NCI-H2227 treated with DMSO at 0.1 percent for 48 hours (cell line): ENCODE data around the gene KCNJ10.

Experiments
- DNase-seq: peaks from one replicate; lab custom pipeline; 2025; lab: John Stamatoyannopoulos, UW

KCNJ10 gene

DNA sequence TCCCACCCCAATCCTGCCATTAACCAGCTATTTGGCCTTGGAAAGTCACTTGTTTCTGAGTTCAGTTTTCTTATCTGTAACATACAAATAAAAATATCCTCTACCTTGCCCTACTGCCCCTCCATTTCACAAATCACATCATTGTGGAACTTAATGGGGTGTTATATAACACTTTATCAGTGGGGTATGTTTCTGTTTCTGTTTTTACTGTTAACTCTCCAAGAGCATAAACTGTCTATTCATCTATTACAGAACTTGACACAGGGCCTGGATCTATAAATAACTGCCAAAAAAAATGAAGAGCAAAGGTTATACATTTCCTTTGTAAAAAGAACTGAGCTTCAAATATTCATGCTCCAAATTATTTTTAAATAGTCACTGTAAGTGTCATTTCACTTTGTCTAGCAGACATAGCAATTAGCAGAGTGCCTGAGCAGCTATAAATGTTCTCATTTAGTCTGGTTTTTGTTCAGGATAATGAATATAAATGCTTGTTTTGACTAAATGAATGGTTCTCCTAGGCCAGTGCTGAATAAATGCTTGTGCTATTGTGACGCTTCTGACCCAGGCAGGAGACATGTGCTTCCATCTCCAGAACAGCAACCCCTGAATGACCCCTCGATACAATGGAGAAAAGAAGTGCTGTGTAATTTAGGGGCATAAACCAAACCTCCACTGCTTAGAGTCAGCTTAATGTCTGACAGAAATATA, 45.6 kb downstream of the KCNJ10 start:
- DNase-seq: peak; percentile 95

GRCh38 chr1:160022330-160023310, 47.3 kb downstream of the KCNJ10 start:
- DNase-seq: peak; percentile 78

DNA sequence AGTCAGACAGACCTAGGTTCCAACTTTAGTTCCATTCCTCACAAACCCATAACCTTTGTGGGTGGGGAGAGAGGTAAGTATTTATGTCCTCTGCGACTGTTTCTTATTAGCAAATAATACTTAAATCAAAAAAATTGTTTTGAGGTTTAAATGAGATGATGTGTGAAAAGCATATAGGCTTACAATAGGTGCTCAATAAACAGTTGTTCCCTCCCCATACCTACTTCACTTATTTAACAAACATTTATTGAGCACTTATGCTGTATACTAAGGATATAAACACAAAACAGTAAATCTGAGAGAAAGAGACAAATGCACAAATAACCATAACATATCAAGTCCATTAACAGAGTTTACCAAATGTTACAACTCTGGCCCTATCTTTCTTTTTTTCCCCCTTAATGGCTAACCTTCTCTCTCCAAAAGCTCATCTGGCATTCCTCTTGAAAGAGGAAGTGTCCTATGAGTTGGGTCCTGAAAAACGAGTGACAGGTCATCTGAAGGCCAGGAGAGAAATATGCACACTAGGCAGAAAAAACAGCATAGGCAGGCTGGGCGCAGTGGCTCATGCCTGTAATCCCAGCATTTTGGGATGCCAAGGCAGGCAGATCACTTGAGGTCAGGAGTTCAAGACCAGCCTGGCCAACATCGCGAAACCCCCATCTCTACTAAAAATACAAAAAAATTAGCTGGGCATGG, 48.4 kb downstream of the KCNJ10 start:
- no peak for DNase-seq

GRCh38 chr1:160020196-160020595, 49.8 kb downstream of the KCNJ10 start:
- no peak for DNase-seq

DNA sequence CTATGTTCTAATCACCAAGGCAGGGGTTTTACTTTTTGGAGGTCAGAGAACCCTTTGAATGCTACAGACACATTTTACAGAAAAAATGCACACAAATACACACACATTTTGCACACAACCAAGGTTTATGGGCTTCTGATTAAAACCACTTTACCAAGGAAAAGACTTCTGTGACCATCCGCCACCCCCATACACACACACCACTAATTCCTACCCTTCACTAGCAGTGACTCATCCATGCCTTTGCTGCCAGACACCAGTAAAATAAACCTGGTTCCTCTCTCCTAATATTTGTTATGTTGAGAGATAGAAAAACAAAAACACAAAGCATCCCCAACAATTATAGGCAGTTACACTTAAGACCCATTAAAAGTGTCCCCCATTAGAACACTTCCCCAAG, 51.1 kb downstream of the KCNJ10 start:
- DNase-seq: no peak

DNA sequence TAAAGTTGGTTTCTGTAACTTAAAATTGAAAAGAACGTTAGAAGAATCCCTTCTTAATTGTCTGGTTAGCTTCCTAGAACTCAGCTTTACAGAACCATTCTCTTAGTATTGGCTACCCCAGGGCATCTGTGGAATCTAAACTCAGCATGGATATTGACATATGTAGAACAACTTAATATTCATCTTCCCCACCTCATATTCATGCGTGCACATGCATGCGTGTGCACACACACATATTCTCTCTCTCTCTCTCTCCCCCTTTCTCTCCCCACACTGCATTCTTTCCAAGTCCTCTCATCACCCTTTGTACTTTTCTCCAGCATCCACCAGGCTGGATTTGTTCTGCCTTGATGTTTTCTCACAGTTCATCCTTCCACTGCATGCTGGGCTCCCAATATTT, 51.6 kb downstream of the KCNJ10 start:
- no peak for DNase-seq

- DNase-seq: no peak
Observed at GRCh38 chr1:160017592-160017991, 52.4 kb downstream of the KCNJ10 start.

- DNase-seq: no peak
Observed at GRCh38 chr1:160011781-160012180, 58.2 kb downstream of the KCNJ10 start.

GRCh38 chr1:160009801-160010200, 60.2 kb downstream of the KCNJ10 start:
- DNase-seq: no peak

DNA sequence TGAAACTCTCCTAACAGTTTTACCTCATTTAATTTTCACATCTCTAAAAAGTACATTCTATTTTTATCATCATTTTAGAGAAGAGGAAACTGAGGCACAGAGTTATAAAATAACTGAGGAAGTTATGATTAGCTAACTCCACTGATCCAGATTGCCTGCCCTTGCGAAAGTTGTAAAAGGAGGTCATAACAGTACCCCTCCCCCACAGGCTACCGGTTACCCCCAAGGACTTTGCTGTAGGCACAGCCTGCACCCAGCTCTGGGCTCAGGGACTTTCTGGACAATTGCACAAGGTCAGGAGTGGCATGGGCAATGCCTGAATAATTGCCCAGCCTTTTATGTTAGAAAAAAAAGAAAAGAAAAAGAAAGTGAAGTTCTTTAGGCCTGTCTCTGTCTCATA, 60.9 kb downstream of the KCNJ10 start:
- DNase-seq: no peak

DNA sequence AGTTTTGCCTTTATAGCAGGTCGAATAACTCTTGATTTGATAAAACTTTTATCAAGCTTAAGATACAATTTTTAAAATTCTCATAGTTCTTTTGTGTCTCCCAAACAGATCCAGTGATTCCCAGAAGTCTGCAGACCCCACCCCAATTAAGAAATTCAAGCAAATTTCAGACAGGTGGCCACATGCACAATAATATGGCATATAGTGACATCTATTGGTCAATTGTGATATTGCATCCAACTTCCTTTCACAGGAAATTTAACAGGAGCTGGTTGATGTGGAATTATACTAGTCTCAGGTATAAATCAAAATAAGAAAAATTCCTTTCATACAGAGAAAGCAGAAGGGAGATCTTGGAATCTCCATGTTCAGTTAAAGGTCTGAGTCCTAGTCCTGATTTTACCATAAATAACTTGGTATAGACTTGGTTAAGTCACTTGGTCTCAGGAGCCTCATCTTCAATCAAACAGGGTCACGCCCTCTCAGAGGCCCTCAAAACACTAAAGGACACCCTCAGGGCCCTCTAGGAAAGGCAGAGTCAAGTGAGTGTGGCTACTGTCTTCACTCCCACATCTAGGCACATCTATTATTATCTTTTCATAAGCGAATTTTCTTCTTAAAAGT, 62.3 kb downstream of the KCNJ10 start:
- DNase-seq: peak; percentile 19

DNA sequence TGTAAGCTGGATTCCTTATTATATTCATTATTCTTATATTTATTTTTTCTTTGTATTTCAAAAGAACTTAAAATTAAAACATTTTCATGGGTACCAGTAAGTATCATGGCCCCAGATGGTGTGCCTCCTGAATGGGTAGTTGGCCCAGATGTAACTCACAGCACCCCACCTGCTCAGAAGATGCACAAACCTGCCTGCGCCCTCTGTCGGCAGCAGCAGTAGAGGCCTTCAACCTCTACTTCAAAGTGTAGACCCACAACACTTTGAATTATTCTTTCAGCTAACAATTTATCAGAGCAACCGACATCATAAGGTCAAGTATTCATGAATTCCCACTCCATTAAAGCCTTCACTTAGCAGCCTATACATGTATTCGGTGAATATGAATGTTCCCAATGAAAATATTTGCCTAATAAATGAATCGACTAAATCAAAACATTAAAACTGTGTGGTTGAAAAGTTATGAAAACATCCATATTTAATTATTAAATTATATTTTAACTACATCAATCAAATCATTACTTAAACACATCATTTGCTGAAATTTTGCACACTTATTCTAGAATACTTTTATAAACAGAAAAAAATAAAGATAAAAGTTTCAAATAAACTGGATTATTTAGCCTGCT, 63.5 kb downstream of the KCNJ10 start:
- peak; percentile 38 for DNase-seq

DNA sequence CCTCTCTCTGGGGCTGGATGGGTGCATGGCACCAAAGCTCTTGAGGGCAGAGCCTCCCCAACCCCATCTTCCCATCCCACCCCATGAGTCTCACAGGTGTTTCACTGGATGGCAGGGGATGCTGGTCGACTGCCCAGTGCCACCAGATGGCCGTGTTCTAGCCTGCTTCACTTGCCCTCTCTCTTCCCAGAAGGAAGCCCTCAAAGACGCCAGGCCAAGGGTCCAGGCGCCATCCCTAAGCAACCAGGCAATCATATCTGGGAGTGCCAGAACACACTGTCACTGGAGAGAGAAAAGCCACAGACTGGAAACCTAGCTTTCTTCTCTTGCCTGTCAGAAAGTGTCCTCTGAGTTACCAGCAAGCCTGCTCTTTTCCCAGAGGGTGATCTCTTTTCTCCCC, 64.9 kb downstream of the KCNJ10 start:
- no peak for DNase-seq

DNA sequence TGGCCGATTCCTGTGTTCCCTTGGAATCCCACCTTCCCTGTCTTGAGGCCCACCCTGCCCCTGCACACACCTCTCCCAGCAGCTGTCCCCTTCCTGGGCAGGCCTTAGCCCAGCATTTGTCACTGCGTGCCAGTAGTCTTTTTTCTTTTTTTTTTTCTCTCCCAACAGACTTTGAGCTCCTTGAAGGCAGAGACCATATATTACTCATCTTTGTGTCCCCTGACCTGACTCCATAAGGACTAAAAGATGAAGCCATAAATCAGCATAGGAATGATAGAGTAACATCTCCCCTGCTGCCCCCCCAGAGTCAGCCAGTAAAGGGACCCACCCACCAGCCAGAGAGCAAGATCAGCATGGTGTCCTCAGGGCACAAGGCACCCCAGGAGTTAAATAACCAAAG, 65.5 kb downstream of the KCNJ10 start:
- DNase-seq: no peak

DNA sequence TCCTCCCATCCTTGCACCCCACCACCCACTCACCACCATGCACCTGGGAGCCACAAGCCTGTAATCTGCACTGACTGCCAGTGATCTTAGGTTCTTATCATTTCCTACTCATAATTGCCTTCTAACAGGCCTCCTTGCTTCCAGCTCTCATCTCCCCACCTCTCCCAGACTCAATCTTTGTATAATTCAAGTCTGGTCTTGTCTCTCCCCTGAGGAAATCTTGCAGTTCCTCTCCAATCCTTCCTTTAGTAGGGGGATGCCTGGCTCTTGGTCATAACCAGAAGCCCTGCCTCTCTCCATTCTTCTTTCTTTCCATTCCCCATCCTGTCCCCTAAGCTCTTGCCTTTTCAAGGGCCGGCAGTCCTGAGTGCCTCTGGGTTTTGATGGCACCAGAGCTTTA, 66.0 kb downstream of the KCNJ10 start:
- DNase-seq: no peak

GRCh38 chr1:160001440-160001839, 68.5 kb downstream of the KCNJ10 start:
- no peak for DNase-seq

GRCh38 chr1:159999204-159999603, 70.8 kb downstream of the KCNJ10 start:
- no peak for DNase-seq

DNA sequence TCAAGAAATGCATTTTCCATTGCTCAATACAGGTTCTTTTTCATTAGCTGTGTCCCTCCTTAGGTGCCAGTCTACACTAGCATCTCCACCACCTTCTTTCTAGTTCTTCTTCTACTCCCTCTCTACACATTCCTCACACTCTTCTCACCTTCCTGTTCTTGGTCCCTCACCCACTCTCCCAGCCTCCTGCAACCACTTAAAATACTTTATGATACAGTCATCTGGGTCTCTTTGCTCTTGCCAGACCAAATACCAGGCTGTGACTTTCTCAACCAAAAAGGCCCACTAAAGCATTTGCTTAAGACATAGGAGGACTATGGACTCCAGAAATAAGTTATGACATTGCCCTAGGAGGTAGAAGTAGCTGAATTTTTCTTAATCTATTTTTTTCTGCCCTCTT, 73.3 kb downstream of the KCNJ10 start:
- DNase-seq: no peak

- DNase-seq: no peak
Observed at GRCh38 chr1:159994896-159995295, 75.1 kb downstream of the KCNJ10 start.

GRCh38 chr1:159993911-159994310, 76.0 kb downstream of the KCNJ10 start:
- no peak for DNase-seq

- DNase-seq: no peak
Observed at GRCh38 chr1:159992161-159992560, 77.8 kb downstream of the KCNJ10 start.

DNA sequence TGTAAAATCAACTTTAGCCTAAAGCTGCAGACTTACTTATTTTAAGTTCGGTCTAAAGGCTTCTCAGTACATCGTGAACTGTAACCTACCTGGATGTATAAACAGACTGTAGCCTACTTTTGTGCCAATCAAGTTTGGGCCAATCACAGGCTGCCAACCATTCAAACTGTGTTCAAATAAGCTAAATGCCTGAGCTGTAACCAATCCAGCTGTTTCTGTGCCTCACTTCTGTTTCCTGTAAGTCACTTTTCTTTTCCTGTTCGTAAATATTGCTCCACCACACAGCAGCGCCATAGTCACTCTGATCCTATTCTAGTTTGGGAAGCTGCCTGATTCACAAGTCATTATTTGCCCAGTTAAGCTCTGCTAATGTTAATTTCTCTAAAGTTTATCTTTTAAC, 78.4 kb downstream of the KCNJ10 start:
- no peak for DNase-seq
